Neural cell (in vitro differentiated cells): Measurements from ENCODE around the gene LMOD3. TPM values are rescaled to one million over a fixed set of nuclear protein-coding genes. Genes with fewer than 3 reads are reported as not detected.
A peak's percentile ranks its signal among the peaks of the same experiment; 100 is the strongest.

Experiments used
- H2AFZ ChIP-seq: fragments of 200-600, 300-800 bp; sonication (generic), shearing (Covaris generic); 2 replicates; pipeline ENCODE4 v1.6.0; 2014; ENCODE audit warnings: low read depth, mild to moderate bottlenecking, antibody characterized with exemption, low read length, moderate library complexity
- H3F3A ChIP-seq: fragments of 200-600 bp; shearing (Covaris generic); 2 replicates; pipeline ENCODE4 v1.6.1; 2016; ENCODE audit warnings: mild to moderate bottlenecking, moderate library complexity, mixed read lengths, antibody characterized with exemption, low read length; ENCODE audit not compliant: insufficient read depth, poor library complexity, severe bottlenecking
- H3K27ac ChIP-seq: fragments of 200-600, 300-800 bp; sonication (generic), shearing (Covaris generic); 2 replicates; pipeline ENCODE4 v1.5.1; 2014; ENCODE audit warnings: mild to moderate bottlenecking, low read length, moderate library complexity
- H3K27me3 ChIP-seq: fragments of 300-800, 200-600 bp; sonication (generic), shearing (Covaris generic); 2 replicates; pipeline ENCODE4 v1.6.0; 2014; ENCODE audit warnings: mild to moderate bottlenecking, low read depth, low read length, moderate library complexity; ENCODE audit not compliant: insufficient read depth
- H3K36me3 ChIP-seq: fragments of 300-800, 200-600 bp; sonication (generic), shearing (Covaris generic); 2 replicates; pipeline ENCODE4 v1.5.1; 2014; ENCODE audit warnings: mild to moderate bottlenecking, antibody characterized with exemption, low read length, moderate library complexity; ENCODE audit not compliant: insufficient read depth
- H3K4me2 ChIP-seq: fragments of 300-800, 200-600 bp; sonication (generic), shearing (Covaris generic); 2 replicates; pipeline ENCODE4 v1.6.0; 2014; ENCODE audit warnings: mild to moderate bottlenecking, low read length
- H3K4me3 ChIP-seq: fragments of 300-800, 200-600 bp; sonication (generic), shearing (Covaris generic); 2 replicates; pipeline ENCODE4 v1.5.1; 2014; ENCODE audit warnings: mild to moderate bottlenecking, low read length, moderate library complexity
- H3K79me2 ChIP-seq: fragments of 200-600 bp; shearing (Covaris generic); replicated peaks from 2 replicates; pipeline ENCODE4 v1.6.0; 2014; ENCODE audit warnings: mild to moderate bottlenecking, low read length, moderate library complexity; ENCODE audit not compliant: insufficient read depth
- H3K9ac ChIP-seq: fragments of 300-800, 200-600 bp; sonication (generic), shearing (Covaris generic); 2 replicates; pipeline ENCODE4 v1.6.1; 2016; ENCODE audit warnings: mild to moderate bottlenecking, low read length, mixed read lengths
- H3K9me2 ChIP-seq: fragments of 200-600 bp; shearing (Covaris generic); 2 replicates; pipeline ENCODE4 v1.6.1; 2016; ENCODE audit warnings: mild to moderate bottlenecking, low read length, mixed read lengths; ENCODE audit not compliant: insufficient read depth
- H3K9me3 ChIP-seq: fragments of 200-600, 300-800 bp; sonication (generic), shearing (Covaris generic); 2 replicates; pipeline ENCODE4 v1.6.1; 2016; ENCODE audit warnings: mild to moderate bottlenecking, mixed run types, low read length, moderate library complexity, mixed read lengths
- H4K20me1 ChIP-seq: fragments of 200-600 bp; shearing (Covaris generic); 2 replicates; pipeline ENCODE4 v1.6.1; 2016; ENCODE audit warnings: mild to moderate bottlenecking, mixed run types; ENCODE audit not compliant: insufficient read depth
- CTCF ChIP-seq: fragments of 450-650 bp; IDR thresholded peaks from 2 replicates; pipeline ENCODE4 v1.5.1; 2014; ENCODE audit warnings: antibody characterized with exemption, mild to moderate bottlenecking, moderate library complexity; ENCODE audit not compliant: poor library complexity, severe bottlenecking
- EP300 ChIP-seq: fragments of 450-650 bp; conservative IDR thresholded peaks from 2 replicates; pipeline ENCODE4 v1.6.1; 2014; ENCODE audit warnings: antibody characterized with exemption, mild to moderate bottlenecking, moderate library complexity; ENCODE audit not compliant: poor library complexity, severe bottlenecking
- EZH2 ChIP-seq: fragments of 200-600, 300-800 bp; shearing (Covaris generic), sonication (generic); IDR thresholded peaks from 2 replicates; pipeline ENCODE4 v1.6.1; 2014; ENCODE audit warnings: antibody characterized with exemption, low read length, borderline replicate concordance, mild to moderate bottlenecking; ENCODE audit not compliant: insufficient read depth, poor library complexity, severe bottlenecking
- MXI1 ChIP-seq: fragments of 450-650 bp; conservative IDR thresholded peaks from 2 replicates; pipeline ENCODE4 v1.6.1; 2014; ENCODE audit warnings: antibody characterized with exemption, mild to moderate bottlenecking; ENCODE audit not compliant: poor library complexity, severe bottlenecking
- POLR2AphosphoS5 ChIP-seq: IDR thresholded peaks from 2 replicates; pipeline ENCODE4 v1.6.1; 2012
- RAD21 ChIP-seq: fragments of 450-650 bp; conservative IDR thresholded peaks from 2 replicates; pipeline ENCODE4 v1.6.1; 2014; ENCODE audit warnings: antibody characterized with exemption, mild to moderate bottlenecking, moderate library complexity
- REST ChIP-seq: IDR thresholded peaks from 2 replicates; pipeline ENCODE4 v1.6.1; 2012; ENCODE audit warnings: borderline replicate concordance
- SMC3 ChIP-seq: fragments of 450-650 bp; conservative IDR thresholded peaks from 2 replicates; pipeline ENCODE4 v1.6.1; 2014; ENCODE audit warnings: antibody characterized with exemption, mild to moderate bottlenecking, moderate library complexity; ENCODE audit not compliant: poor library complexity
- TAF1 ChIP-seq: IDR thresholded peaks from 2 replicates; pipeline ENCODE4 v1.6.1; 2012; ENCODE audit warnings: low read depth
- polyA plus RNA-seq: library from polyadenylated mRNA; depleted of rRNA; stranded (reverse); fragments of >200 nt; gene quantifications from 2 replicates; pipeline ENCODE4 v1.2.3, GENCODE V29; 2014

LMOD3 gene
- polyA plus RNA-seq, 1 donor from 2014 or later, result not detected

GRCh38 chr3:69088063-69088462, 34.3 kb downstream of the LMOD3 start:
- no peak overlapping the region for H3K9ac ChIP-seq
- no peak overlapping the region for H3K27ac ChIP-seq
- H3K27me3 ChIP-seq, result no peaks in the 10 kb centered on the region
- peaks cover 37% of the 10 kb centered on the region for H3K79me2 ChIP-seq
- H3K4me2 ChIP-seq, result no peak overlapping the region
- H2AFZ ChIP-seq, result no peak overlapping the region
- no peak for TF ChIP-seq POLR2AphosphoS5
- TF ChIP-seq SMC3, result no peak
- no peak for TF ChIP-seq EZH2
- no peak for TF ChIP-seq TAF1
- TF ChIP-seq MXI1, result no peak
- TF ChIP-seq RAD21, result no peak
- no peak for TF ChIP-seq CTCF
- TF ChIP-seq REST, result no peak
- TF ChIP-seq EP300, result no peak
- H3K9me2 ChIP-seq, result no peaks in the 10 kb centered on the region
- H3F3A ChIP-seq, result no peaks in the 10 kb centered on the region
- no peaks in the 10 kb centered on the region for H4K20me1 ChIP-seq
- no peaks in the 10 kb centered on the region for H3K36me3 ChIP-seq
- peak overlapping the region; percentile 38 for H3K4me3 ChIP-seq
- H3K9me3 ChIP-seq, result no peaks in the 10 kb centered on the region

GRCh38 chr3:69087030-69087791, 35.2 kb downstream of the LMOD3 start:
- Histone ChIP-seq H3K9ac (no peak overlapping the region), H3K36me3 (no peaks in the 10 kb centered on the region), H3F3A (no peaks in the 10 kb centered on the region), H2AFZ (no peak overlapping the region), H4K20me1 (no peaks in the 10 kb centered on the region), H3K79me2 (peaks cover 34% of the 10 kb centered on the region), H3K4me3 (peak overlapping the region; percentile 89), H3K27ac (no peak overlapping the region), H3K4me2 (peak overlapping the region; percentile 2), H3K27me3 (no peaks in the 10 kb centered on the region), H3K9me3 (no peaks in the 10 kb centered on the region), H3K9me2 (no peaks in the 10 kb centered on the region)
- no peak for TF ChIP-seq SMC3
- no peak for TF ChIP-seq MXI1
- TF ChIP-seq EZH2, result no peak
- no peak for TF ChIP-seq REST
- TF ChIP-seq RAD21, result no peak
- TF ChIP-seq TAF1, result no peak
